Suppressor macrophage treated with lipopolysaccharide for 4 hours (primary cell): ENCODE results near the gene SMG9.
"Not testable (repeated sequence)": the region's sequence is repeated elsewhere in the genome, so short reads cannot be mapped to it uniquely, and the experiment has no call there.

ENCODE experiments used
- DNase-seq: peaks from one replicate; pipeline ENCODE4 v3.0.0-alpha.2; 2020

SMG9 gene

DNA sequence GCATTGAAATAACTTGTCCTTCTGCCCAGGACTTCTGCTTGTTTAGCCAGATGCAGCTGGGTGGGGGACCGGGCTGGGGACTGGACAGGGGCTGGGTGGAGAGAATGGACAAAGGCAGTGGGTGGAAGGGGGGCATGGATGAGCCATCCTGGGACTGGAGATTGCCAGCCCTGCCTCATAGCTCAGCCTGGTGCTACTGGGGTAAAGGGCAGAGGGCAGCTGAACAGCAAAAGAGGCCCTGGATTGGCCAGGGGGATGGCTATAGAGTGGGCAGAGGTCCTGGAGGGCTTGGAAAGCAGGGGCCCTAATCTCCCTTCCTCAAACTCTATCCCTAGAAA lies 67.1 kb downstream of the SMG9 start:
- no peak for DNase-seq

DNA sequence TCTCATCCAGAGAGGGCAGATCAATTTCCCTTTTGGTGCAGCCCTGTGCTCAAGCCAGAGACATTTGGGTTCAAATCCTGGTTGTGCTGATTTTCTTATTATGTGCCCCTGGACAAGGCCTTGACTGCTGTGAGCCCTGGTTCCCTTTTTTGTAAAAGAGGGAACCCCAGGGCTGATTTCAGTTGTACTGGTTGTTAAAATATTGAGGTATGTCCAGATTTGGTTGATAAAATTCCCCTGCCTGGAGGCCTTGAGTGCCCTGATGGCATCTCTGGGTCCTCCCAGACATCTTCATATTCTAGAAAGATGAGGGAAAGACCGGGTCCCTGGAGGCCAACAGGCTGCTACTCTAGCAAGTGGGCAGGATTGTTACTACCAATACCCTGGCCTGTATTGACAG lies 70.4 kb downstream of the SMG9 start:
- DNase-seq, result no peak

GRCh38 chr19:43683905-43684304 lies 70.9 kb downstream of the SMG9 start:
- no peak for DNase-seq

DNA sequence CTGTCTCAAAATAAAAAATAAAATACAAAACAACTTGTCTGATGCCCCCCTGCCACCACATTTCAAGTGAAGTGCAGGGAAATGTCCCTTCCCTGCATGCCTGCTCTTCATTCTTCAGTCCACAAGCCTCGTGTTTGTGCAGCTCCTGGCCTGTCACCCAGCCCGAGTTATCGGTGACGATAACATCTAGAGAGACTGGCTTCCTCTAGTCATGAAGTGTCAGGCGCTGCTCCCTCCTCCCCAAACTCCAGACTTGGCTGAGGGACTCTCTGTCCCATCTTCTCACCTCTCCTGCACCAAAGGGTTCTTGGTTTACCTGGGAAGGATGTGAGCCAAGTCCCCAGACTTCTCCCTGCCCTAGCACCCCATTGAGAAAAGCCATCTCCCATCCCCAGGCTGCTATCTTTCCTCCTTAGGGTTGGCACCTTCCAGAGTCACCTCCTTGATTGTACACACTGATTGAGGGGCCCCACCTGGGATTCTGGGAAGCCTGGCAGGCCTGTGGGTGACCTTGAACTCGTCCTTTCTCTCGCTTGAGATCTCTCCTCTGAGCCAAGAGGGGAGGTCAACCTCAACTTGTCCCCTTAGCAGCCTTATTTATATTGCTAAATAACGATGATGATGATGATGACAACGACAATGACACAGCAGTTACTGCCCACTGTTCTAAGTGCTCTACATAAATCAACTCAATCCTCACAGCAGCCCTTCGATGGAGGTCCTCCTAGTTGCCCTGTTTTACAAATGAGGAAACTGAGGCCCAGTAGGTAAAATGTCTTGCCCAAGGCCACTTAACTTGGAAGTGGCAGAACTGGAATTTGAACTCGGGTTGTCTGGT lies 71.7 kb downstream of the SMG9 start:
- no peak for DNase-seq

- not testable (repeated sequence) for DNase-seq
Measured at GRCh38 chr19:43682269-43682668, 72.5 kb downstream of the SMG9 start.

DNA sequence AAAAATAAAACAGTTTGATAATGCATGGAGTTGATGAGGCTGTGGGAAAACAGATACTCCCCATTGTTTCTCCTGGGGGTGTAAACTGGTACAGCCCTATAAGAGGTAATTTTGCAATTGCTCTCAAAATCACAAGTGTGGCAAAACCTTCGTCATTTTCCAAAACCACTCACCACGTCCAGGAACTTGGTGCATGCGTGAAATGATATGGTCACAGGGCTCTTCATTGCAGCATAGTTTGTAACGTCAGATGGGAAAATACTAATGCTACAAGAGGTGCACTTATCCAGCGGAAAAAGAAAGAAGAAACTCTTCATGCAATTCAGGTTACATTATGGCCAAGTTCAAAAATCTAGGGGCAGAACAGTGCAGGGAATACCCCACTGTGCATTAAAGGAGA lies 72.9 kb downstream of the SMG9 start:
- DNase-seq, result peak; percentile 71

DNA sequence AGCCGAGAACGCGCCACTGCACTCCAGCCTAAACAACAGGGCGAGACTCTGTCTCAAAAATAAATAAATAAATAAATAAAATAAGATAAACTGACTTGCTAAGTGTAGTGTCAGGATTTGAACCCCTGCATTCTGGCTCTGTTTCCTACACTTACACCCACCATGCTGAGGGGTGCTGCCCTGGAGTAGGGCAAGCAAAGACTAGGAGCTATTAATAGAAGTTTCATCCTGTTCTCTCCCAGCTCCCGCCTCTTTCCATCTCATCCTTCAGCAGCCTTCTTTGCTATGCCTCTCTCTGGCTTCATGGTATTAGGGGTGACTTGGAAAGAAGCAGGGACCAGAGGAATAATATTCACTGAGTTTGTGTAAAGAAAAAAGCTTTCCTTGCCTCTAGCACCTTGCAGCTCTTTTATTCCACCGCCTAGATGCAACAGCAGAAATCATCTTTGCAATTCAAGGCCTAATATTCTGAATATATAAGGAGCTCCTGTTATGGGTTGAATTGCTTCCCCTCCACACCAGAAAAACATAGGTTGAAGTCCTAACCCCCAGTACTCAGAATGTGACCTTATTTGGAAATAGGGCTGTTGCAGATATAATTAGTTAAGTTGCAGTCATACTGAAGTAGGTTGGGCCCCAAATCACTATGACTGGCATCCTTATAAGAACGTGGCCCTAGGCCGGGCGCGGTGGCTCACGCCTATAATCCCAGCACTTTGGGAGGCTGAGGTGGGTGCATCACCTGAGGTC lies 76.1 kb downstream of the SMG9 start:
- no peak for DNase-seq
